NCI-H187 treated with DMSO at 0.1 percent for 48 hours (cell line): ENCODE measurements around the gene PLXDC1.
"Not testable (repeated sequence)": the region's sequence is repeated elsewhere in the genome, so short reads cannot be mapped to it uniquely, and the experiment has no call there.

Experiments
- DNase-seq: peaks from one replicate; lab custom pipeline; 2025; lab: John Stamatoyannopoulos, UW

The PLXDC1 gene

GRCh38 chr17:39062846-39063680, 88.4 kb downstream of the PLXDC1 start:
- DNase-seq: no peak

GRCh38 chr17:39058524-39058923, 92.9 kb downstream of the PLXDC1 start:
- no peak for DNase-seq

GRCh38 chr17:39057701-39058206, 93.7 kb downstream of the PLXDC1 start:
- DNase-seq: no peak

- DNase-seq: no peak
Measured at GRCh38 chr17:39054111-39054645, 97.3 kb downstream of the PLXDC1 start.

- DNase-seq: not testable (repeated sequence)
Measured at GRCh38 chr17:39052423-39052822, 99.0 kb downstream of the PLXDC1 start.

- no peak for DNase-seq
Measured at GRCh38 chr17:39051001-39051585, 100.3 kb downstream of the PLXDC1 start.

- no peak for DNase-seq
Measured at GRCh38 chr17:39045948-39046679, 105.3 kb downstream of the PLXDC1 start.

GRCh38 chr17:39036009-39036408, 115.4 kb downstream of the PLXDC1 start:
- no peak for DNase-seq

GRCh38 chr17:39035578-39035977, 115.9 kb downstream of the PLXDC1 start:
- DNase-seq: not testable (repeated sequence)

- no peak for DNase-seq
Measured at GRCh38 chr17:39028690-39029089, 122.7 kb downstream of the PLXDC1 start.

- no peak for DNase-seq
Measured at GRCh38 chr17:39027455-39028035, 123.9 kb downstream of the PLXDC1 start.

GRCh38 chr17:39026980-39027451, 124.4 kb downstream of the PLXDC1 start:
- no peak for DNase-seq

GRCh38 chr17:39026346-39026745, 125.1 kb downstream of the PLXDC1 start:
- DNase-seq: not testable (repeated sequence)

- no peak for DNase-seq
Measured at GRCh38 chr17:39022924-39023323, 128.5 kb downstream of the PLXDC1 start.

GRCh38 chr17:39020037-39020436, 131.4 kb downstream of the PLXDC1 start:
- not testable (repeated sequence) for DNase-seq

GRCh38 chr17:39018267-39019134, 132.9 kb downstream of the PLXDC1 start:
- no peak for DNase-seq

- no peak for DNase-seq
Measured at GRCh38 chr17:39016193-39017153, 135.0 kb downstream of the PLXDC1 start.

- no peak for DNase-seq
Measured at GRCh38 chr17:39015546-39015935, 135.9 kb downstream of the PLXDC1 start.

GRCh38 chr17:39014795-39015545, 136.5 kb downstream of the PLXDC1 start:
- DNase-seq: no peak
